ENCODE data around the gene HOXC4. TPM values are rescaled to one million over a fixed set of nuclear protein-coding genes. Genes with fewer than 3 reads are reported as not detected.
"Not testable (repeated sequence)": the region's sequence is repeated elsewhere in the genome, so short reads cannot be mapped to it uniquely, and the experiment has no call there.

HOXC4 gene
- total RNA-seq, 1 experiment from 2014 or later = 4.7 TPM

DNA sequence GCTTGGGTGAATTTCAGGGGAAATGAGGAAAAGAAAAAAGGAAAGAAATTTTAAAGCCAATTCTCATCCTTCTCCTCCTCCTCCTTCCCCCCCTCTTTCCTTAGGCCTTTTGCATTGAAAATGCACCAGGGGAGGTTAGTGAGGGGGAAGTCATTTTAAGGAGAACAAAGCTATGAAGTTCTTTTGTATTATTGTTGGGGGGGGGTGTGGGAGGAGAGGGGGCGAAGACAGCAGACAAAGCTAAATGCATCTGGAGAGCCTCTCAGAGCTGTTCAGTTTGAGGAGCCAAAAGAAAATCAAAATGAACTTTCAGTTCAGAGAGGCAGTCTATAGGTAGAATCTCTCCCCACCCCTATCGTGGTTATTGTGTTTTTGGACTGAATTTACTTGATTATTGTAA lies 1.9 kb downstream of the HOXC4 start:
- no peak for DNase-seq (ENCODE audit: low read depth)

DNA sequence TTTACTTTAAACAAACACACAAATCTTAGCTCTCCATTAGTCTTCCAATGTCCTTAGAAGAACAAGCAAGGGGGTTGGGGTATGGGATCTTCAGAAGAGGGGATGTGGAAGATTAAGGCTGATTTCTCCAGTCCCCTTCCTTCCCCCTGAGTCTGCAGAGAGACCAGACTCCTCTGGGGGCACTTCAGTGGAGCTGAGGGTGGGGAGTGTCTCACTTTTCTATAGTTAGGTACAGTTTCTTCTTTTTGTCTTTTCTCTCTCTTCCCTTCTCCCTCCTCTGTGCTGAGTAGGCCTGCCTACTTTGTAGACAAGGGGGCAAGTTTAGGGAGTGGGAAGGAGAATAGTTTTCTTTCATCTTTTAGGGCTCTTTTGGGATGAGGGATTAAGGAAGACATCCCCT lies 2.5 kb downstream of the HOXC4 start:
- no peak for DNase-seq (ENCODE audit: low read depth)

DNA sequence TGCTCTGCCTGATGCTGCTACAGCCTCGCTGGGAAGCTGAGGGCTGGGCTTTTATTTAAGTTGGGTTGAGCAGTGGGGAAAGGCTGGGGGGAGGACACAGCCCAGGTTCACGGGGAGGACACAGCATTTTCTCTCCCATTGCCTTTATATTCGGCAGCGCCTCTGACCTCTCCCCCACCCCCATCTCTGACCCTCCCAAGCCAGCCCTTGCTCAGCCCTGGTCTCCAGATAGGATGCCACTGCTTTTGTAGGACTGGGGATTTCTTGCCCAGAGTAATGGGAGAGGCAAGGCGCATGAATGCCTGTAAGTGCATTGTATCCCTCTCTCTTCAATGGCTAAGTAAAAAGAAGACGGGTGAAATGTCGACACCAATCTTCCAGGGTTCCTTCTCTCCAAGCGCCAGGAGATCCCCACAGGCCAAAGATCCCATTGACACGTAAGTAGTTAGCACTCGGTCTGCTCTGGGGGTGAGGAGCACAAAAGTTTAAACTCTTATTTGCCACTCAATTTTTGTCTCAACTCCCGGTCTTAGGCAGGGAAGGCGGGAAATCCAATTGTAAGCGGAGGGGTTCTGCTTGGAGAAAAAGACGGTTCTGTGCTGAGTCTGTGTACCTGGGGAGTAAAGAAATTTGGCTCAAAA lies 4.6 kb downstream of the HOXC4 start:
- no peak for DNase-seq (ENCODE audit: low read depth)

- no peak for DNase-seq (ENCODE audit: low read depth)
Measured at GRCh38 chr12:54059668-54060067, 6.0 kb downstream of the HOXC4 start.

GRCh38 chr12:54060174-54060974 lies 6.7 kb downstream of the HOXC4 start:
- no peak for DNase-seq (ENCODE audit: low read depth)

DNA sequence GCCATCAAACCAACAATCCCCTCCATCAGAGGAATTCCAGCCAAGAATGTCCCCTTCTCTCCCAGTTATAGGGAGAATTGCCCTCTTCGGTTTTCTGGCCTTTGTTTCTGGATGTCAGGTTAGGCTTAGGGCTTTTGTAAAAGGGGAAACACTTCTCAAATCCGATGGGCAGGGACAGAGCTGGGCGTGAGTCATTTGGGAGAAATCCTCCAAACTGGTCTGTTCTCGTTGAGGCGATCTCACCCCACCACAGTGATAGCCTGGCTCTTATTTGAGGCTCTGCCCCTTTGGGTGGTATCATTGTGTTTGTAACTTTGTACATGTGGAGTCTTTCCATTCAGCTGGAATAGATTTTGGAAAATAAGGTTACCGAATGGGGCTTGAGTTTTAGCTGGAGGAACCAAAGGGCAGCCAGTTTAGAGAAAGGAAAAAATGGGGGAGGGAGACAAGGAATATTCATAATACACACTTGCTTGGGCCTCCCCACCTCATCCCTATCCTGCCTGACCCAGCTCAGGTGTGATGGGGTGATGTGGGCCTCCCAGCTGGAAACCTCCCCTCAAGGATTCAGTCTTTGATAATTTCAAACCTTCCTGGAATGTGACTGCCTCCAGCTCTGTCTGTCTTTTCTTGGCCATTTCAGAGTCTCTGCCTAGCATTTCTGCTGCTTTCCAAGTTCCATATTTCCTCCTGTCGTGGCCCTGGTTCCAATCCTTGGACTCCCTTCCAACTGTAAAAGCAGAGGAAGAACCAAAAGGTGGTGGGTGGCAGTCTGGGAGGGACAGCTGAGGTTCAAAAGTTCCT lies 7.5 kb downstream of the HOXC4 start:
- no peak for DNase-seq (ENCODE audit: low read depth)

DNA sequence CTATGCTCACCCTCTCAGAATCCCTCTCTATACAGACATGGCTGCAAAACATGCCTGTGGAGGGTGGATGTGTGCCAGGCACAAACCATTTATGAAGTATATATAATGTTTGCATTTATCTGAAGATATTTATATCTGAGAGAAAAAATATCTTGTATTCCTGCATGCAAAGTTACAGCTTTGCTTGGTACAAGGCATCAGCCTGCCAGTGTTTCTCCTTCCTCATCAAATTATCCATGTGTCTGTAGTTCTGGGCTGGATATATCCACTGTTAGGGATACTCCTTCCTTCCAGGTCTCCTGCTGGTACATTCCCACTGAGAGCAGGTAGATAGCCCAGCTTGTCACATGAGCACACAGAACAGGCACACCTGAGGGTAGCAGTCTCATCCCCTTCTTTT lies 12.0 kb downstream of the HOXC4 start:
- DNase-seq (ENCODE audit: low read depth) = no peak

GRCh38 chr12:54066408-54066807 lies 12.8 kb downstream of the HOXC4 start:
- DNase-seq (ENCODE audit: low read depth) = no peak

DNA sequence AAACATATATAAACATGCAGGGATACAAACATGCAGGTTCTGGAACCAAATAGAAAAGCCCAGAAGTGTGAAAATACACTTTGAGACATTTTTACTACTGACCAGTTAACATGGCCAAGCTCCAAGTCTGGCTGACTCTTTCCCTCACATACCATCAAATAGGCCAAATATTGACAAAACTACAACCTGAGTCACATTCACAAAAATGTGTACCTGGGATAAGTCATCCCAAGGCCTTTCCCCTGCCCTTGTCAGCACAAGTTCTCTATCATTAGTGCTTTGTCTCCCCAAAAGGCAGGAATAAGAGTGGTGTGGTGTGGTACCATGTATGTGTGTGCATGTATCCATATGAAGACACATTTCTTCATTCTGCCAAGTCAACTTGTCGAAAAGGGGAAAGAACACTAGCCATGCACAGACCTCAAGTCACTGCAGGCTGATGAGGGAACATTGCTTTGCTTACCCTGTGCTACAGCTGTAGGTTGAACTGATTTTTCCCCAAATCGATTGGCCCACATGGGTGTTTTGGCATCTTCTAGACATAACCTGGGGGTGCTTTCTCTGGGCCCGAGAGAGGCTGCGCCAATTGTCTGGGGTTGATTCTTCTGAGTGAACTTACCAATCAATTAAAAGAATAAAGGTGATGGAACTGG lies 14.9 kb downstream of the HOXC4 start:
- no peak for DNase-seq (ENCODE audit: low read depth)

DNA sequence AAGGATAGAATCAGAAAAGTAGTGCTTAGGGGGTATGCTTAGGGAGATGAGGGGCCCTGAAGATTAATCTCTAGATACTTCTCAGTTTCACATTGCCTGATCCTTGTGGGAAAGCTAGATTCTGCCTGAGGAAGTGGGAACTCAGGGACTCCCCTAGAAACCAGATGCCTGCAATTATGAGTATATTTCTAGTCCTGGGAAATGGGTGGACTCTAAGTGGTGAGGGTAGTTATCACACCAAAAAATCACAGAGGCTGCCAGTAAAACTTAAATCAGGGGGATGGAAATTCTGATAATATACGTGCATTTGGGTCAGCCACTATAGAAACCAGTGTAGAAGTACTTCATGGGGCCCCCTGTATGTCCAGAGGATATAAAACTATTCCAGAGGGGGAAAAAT lies 18.3 kb downstream of the HOXC4 start:
- no peak for DNase-seq (ENCODE audit: low read depth)

DNA sequence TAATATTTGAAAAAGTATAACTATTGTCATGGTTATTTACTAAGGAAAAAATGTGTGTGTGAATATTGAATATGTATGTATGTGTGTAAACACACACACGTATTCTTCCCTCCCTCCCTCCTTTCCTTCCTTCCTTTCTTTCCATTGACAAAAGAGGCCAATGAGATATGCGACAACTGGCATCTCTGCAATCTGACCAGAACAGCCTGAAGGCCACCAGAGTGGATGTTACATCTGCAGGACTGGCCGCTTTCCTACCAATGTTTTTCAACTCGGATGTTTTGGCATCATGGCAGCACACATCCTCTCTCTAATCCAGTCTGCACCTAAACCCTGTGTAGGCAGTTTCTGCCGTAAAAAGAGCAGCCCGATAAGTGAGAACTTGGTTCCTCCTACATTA lies 20.7 kb downstream of the HOXC4 start:
- no peak for DNase-seq (ENCODE audit: low read depth)

DNA sequence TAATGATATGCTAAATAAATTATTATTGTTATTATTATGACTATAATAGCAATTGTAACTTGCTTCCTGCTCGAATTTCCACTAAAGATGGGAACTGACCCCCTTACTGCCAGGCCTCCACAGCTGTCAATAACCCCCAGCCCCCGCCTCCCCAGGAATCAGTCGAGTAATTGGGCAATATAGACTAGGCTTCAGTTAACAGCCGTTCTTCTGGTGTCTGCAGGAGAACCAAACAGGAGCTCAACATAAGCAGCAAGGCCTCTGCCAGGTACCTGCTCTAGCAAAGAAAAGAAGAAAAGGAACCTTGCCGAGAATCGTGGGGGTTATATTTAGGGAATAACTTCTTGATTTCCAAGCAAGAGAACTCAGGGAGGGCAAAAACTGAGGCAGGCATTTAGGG lies 21.8 kb downstream of the HOXC4 start:
- no peak for DNase-seq (ENCODE audit: low read depth)

DNA sequence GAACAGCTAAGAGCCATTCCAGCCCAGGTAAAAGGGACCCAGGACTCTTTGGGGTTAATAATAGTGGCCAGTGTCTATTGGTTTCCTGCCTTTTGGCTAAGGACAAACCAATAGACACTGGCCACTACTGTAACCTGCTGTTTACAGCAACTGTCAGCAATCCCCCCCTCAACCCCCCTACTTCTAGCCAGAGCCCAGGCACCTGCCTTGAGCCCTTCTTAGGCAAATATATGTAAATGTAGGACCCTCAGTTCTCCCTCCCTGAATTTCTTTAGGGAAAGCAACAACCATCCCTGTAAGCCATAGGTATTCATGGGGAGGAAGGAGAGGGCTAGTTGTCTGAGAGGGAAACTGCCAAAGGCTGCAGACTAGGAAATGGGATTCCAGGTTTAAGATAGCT lies 22.3 kb downstream of the HOXC4 start:
- DNase-seq (ENCODE audit: low read depth) = no peak

GRCh38 chr12:54077843-54078242 lies 24.2 kb downstream of the HOXC4 start:
- DNase-seq (ENCODE audit: low read depth) = not testable (repeated sequence)

GRCh38 chr12:54079115-54079514 lies 25.5 kb downstream of the HOXC4 start:
- not testable (repeated sequence) for DNase-seq (ENCODE audit: low read depth)

DNA sequence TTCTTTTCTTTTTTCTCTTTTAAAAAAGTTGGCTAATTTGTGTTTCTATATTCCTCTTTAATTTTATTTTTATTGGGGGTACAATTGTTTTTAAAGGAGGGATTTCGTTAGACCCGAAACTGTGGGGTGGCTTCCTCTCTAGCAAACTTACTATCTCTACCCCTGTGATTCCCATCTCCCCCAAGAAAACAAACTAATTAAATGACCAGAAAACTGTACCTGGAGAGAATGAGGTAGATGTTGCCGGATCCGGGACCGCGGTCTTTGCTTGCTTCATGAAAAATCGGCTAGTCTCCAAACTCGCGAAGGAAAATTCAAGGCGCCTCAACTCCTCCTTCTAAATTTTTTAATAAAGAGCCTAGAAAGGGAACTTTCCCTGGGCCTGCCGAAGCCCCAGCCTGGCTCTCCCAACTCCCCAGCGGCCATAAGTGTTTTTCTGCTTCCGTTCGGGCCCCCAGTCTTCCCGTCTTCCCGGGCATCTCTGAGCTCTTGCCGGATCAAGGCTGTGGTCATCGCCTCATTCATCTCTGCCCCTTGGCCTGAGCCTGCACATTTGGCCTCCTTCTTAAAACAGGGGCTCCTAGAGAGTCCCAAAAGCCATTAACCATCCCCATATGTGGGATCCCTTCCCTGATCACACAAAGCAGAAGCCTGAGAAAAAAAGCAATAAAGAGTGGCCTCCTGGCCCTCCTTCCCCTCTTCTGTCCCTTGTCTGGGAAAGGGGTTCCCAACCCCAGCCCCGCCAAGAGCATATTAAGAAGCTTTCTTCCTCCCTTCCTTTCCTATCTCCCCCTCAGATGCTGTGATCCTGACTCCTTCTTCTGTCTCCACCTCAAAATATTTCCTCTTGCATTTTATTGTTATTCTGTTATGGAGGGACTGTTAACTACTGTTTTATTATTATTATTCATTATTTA lies 26.6 kb downstream of the HOXC4 start:
- not testable (repeated sequence) for DNase-seq (ENCODE audit: low read depth)

- DNase-seq (ENCODE audit: low read depth) = peak; percentile 35
Measured at GRCh38 chr12:54081053-54081514, 27.4 kb downstream of the HOXC4 start.

DNA sequence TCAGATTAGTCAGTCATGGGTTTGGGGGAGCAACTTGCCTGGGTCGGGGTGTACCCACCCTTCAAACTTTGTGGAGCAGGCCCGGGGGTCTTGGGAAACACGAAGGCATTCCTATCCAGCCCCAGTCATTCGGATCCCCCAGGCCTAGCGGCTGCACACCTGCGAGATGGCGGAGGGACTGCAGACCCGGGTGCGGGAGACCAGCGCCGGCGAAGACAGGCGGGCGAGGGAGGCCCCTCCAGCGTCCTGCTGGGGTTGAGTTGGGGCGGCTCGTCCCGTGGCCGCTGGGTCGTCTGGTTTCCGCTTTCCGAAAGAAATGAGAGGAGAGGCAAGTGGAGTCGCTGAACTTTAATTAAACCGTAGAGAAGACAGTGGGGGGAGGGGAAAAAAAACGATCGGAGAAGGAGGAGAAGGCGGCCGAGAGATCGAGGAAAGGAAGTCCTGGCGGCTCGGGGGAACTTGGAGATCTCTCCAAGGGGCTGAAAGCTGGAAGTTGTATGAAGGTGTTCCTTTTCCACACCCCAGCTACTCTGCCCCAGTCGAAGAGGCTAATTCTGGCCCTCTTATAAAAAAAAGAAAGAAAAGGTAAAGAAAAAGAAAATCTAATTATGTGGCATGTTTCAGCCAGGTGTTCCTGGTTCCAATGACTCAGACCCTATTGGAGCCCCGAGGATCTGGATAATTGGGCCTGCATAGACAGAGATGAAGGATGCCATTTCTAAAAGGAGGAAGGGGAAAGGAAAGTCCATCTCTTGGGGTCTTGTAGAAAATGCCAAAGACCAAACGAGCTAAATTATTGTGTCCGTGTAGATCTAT lies 28.2 kb downstream of the HOXC4 start:
- DNase-seq (ENCODE audit: low read depth) = peak; percentile 27

DNA sequence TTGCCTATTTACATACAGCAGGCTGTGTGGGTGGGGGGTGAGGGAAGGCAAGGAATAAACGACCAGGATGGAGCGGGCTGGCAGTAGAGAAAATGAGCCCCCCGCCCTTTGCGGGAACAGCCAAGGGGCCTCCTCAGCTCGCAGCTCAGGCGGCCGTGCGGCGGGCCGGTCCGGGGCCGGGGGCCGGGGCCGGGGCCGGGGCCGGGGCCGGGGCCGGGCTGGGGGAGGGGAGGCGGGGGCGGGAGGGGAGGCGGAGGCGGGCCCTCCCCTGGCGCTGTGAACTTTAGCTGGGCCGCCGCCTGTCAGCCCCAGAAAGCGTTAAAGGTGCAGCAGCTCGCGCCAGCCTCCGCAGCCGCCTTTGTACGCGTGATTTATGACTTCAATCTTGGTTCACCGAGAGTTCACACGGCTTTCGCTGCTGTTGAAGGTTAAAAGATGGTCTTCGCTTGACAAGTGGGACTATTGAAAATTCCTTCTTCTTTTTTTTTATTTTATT lies 28.8 kb downstream of the HOXC4 start:
- peak; percentile 28 for DNase-seq (ENCODE audit: low read depth)

GRCh38 chr12:54088011-54088410 lies 34.4 kb downstream of the HOXC4 start:
- not testable (repeated sequence) for DNase-seq (ENCODE audit: low read depth)
